Measurements from ENCODE around the gene TP53I3.
"Not testable (repeated sequence)": the region's sequence is repeated elsewhere in the genome, so short reads cannot be mapped to it uniquely, and the experiment has no call there.

The TP53I3 gene

DNA sequence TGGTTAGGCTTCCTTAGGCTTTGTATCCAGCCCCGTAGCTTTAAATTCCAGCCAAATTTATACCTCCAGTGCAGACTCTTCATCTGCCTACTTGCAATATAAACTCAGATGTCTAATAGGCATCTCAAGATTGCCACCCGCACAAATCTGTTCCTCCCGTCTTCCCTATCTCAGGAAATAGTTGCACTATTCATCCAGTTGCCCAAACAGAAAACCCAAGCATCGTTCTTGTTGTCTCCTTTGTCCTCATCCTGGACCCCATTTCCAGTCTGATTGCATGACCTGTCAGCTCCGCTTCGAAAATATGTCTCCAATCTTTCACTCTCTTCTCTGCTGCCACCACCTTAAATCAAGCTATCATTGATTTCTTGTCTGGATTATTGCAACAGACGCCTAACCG, 32.8 kb downstream of the TP53I3 start:
- no peak for DNase-seq

GRCh38 chr2:24050041-24050979, 34.3 kb downstream of the TP53I3 start:
- DNase-seq: no peak

DNA sequence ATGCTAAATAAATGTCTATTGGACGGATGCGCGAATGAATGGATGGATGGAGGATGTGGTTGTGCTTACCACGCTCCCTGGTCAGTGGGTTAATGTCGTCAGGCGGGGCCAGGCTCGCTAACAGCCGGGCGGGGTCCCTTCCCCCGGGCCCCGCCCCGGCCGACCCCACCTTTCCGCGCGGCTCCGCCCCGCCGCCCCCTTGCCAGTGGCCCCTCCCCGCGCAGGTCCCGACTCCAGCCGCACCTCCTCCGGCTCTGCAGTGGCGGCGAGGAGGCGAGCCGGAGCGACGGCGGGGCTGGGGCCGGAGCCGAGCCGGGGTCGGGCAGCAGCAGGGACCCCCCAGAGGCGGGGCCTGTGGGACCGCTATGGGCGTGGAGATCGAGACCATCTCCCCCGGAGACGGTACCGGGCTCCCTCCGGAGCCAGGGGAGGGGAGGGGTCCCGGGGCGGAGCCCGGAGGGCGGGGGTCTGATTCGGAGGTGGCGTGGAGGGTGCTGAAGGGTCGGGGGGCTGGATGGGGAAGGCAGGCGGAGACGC, 35.1 kb downstream of the TP53I3 start, which contains the start of gene FKBP1B:
Gene FKBP1B (plus strand): TSS at position 257 of the 537 bp plus-strand sequence. CDS start 109 bp downstream, at position 366.
- DNase-seq: no peak

GRCh38 chr2:24048769-24049484, 35.7 kb downstream of the TP53I3 start:
- DNase-seq: no peak

GRCh38 chr2:24047703-24048033, 37.0 kb downstream of the TP53I3 start:
- no peak for DNase-seq

GRCh38 chr2:24046930-24047702, 37.5 kb downstream of the TP53I3 start, which contains the start of gene WDCP:
Gene WDCP (minus strand): TSS chr2:24047391. CDS start chr2:24039494, 7,897 bp downstream.
- DNase-seq: peak; percentile 98

DNA sequence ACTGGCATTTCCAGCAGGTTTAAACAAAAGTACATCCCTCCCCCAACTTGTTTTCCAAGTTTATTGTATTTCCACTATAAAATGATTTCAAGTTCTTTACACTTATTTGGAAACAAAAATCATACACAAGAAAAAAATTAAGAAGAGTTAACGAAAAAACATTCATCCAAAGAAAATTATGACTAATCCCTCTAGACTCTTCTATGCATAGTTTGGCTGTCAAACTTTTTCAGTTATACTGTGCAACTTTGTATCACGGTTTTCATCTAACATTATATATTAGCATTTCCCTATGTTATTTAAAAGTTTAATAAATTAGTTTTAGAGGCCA, 38.1 kb downstream of the TP53I3 start:
- no peak for DNase-seq

DNA sequence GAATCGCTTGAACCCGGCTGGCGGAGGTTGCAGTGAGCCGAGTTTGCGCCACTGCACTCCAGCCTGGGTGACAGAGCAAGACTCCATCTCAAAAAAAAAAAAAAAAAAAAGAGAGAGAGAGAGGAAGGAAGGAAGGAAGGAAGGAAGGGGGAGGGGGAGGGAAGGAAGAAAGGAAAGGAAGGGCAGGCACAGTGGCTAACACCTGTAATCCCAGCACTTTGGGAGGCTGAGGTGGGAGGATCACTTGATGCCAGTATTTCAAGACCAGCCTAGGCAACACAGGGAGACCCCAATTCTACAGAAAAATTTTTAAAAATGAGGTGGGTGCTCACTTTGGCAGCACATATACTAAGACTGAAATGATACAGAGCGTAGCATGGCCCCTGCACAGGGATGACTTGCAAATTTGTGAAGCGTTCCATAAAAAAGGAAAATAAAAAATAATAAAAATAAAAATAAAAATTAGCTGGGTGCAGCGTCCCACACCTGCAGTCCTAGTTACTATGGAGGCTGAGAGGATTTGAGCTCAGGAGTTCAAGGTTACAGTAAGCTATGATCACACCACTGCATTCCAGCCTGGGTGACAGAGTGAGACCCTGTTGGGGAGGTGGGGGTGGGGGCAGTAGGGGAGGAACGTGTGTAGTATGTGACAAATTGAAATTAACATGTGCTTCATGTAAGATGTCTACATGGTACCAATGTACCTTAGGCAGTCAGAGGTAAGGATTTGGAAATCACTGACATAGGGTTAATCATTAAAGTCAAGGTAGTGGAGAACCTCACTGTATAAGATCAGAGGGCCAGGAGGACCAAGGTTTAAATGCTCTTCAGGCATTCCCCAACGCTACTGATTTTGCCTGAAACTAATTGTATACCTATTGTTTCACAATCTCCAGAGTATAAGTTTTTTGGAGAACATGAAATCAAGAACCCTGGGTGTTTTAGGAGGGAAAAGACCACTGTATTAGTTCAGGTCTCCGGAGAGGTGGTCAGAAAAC, 38.8 kb downstream of the TP53I3 start:
- DNase-seq: no peak

DNA sequence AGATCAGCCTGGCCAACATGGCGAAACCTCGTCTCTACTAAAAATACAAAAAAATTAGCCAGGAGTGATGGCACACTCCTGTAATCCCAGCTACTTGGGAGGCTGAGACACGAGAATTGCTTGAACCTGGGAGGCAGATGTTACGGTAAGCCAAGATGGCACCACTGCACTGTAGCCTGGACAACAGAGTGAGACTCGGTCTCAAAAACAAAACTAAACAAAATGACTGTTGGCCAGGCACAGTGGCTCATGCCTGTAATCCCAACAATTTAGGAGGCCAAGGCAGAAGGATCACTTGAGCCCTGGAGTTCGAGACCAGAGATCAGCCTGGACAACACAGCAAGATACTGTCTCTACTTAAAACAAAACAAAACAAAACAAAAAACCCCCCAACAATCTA, 41.5 kb downstream of the TP53I3 start:
- DNase-seq: not testable (repeated sequence)

DNA sequence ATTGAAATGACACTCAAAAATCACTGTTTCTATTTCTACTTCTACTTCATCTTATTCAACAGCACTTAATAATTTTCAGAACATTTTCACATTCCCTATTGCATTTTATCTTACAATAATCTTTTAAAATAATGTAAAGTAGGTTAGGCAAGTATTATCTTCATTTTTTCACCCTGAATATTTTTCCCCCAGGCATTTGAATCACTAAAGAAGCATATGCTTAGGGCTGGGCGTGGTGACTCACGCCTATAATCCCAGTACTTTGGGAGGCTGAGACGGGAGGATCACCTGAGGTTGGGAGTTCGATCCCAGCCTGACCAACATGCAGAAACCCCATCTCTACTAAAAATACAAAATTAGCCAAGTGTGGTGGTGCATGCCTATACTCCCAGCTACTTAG, 44.1 kb downstream of the TP53I3 start:
- DNase-seq: no peak

- DNase-seq: no peak
Measured at GRCh38 chr2:24038786-24039499, 45.7 kb downstream of the TP53I3 start.
